GM18508 (cell line): Measurements from ENCODE around the gene AOPEP.

Source experiments
- ATAC-seq: cut with Tn5 transposase; IDR thresholded peaks from one replicate; pipeline ENCODE4 v1.9.1; 2021; ENCODE audit warnings: moderate number of reproducible peaks; ENCODE audit not compliant: insufficient read depth, unreplicated experiment

The AOPEP gene

DNA sequence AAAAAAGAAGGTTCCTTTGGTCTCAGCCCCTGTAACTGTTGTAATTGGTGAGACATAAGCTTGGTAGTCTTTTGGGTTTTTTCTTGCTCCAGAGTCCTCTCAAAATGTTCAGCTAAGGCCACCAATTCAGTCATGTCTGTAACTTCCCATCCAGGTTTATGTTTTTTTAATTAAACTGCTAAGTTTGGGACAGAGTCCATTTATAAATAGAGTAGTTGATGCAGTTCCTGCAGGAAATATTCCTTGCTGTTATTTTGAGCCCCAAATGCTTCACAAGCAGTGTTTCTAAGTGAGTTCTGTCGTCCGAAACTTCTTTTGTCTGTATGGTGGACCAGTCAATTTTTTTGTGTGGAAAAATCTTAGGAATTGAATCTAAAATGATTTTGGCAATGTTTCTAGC is 155.0 kb downstream of the AOPEP start:
- no peak for ATAC-seq

DNA sequence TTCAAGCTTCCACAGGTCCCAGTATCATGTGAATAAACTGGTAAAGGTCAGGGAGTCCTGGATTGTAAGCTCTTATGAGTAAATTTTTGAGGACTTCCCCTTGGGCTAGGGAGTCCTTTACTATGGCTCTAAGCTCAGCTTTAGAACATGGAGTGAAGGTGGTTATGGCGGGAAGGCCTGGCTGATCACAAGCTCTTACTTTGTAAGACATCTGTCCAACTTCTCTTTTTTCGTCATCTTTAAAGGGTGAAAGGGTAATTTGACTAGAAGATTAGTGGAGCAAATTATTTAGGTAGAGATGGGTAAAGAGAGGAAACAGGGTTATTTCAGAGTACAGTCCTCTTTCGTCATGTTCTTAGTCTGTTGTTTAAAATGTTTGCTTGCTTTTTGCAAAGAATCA is 155.4 kb downstream of the AOPEP start:
- no peak for ATAC-seq

DNA sequence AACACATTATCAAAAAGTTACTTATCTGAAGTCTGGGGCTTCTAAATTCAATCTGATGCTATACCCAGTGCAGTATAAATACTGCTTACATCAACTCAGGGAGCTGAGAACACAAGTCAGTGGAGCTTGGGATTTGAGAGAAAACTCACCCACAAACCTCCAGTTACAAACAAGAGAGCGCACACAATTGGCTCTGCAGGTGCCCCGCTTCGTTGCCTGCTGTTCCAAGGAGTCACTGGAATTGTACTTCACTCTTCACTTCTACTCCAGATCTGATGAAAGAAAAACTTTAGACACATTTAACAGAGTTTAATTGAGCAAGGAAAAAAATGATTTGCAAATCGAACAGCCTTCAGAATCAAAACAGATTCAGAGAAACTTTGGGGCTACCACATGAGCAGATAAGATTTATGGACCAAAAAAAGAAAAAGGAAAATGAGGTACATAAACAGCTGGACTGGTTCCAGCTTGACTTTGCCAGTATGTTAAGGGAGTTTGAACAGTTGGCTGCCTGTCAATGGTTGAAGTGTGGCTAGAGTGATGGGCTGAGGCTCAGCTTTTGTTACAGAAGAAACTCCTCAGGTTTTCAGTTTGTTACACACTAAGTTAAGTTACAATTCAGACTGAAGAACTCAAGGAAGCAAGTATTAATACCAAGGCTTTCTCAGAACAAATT is 156.6 kb downstream of the AOPEP start:
- ATAC-seq, result no peak

DNA sequence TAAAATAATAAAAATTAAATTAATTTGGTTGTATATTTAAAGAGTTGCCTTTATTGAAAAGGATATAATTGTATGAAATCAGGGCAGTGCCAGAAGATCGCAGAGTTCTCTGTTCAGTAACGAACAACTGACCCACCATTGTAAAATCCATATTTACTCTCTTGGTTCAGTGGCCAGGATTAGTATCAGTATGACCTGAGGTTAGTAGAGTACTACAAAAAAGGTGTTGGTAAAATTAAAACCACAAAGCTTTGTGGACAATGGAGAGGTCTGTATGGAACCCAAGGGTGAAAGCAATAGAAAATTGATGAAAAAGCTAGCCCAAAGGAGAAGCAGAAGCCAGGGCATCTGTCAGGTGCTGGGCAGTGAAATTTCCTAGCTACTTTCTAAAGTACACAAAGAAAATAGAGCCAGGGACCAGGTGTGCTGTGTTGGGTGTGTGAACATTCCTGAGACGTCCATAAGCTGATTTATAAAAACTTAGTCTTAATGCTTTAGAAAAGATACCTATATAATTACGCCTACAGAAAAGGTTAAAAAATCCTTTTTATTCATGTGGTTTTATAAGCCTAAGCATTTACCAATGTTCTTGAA is 159.5 kb downstream of the AOPEP start:
- ATAC-seq, result no peak

- no peak for ATAC-seq
Measured at GRCh38 chr9:94887721-94888120, 161.2 kb downstream of the AOPEP start.

GRCh38 chr9:94888775-94889174 is 162.3 kb downstream of the AOPEP start:
- no peak for ATAC-seq

- no peak for ATAC-seq
Measured at GRCh38 chr9:94889628-94890027, 163.1 kb downstream of the AOPEP start.

- ATAC-seq, result no peak
Measured at GRCh38 chr9:94891183-94891582, 164.7 kb downstream of the AOPEP start.

GRCh38 chr9:94892675-94893074 is 166.2 kb downstream of the AOPEP start:
- no peak for ATAC-seq

GRCh38 chr9:94894094-94894699 is 167.7 kb downstream of the AOPEP start:
- no peak for ATAC-seq

- no peak for ATAC-seq
Measured at GRCh38 chr9:94895668-94896067, 169.2 kb downstream of the AOPEP start.

DNA sequence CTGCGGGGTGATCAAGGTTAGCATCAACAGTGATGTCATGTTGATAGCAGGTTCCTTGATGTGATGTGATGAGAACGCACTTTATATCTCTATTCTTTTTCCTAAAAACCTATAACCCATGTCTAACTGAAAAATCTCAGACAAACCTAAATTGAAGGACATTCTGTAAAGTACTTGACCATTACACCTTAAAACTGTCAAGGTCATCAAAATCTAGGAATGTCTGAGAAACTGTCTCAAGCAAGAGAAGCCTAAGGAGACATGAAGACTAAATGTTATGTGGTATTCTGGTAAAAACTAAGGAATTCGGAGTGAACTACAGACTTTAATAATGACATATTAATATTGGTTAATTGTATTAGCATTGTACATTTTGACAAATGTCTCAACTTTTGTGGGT is 170.0 kb downstream of the AOPEP start:
- no peak for ATAC-seq

DNA sequence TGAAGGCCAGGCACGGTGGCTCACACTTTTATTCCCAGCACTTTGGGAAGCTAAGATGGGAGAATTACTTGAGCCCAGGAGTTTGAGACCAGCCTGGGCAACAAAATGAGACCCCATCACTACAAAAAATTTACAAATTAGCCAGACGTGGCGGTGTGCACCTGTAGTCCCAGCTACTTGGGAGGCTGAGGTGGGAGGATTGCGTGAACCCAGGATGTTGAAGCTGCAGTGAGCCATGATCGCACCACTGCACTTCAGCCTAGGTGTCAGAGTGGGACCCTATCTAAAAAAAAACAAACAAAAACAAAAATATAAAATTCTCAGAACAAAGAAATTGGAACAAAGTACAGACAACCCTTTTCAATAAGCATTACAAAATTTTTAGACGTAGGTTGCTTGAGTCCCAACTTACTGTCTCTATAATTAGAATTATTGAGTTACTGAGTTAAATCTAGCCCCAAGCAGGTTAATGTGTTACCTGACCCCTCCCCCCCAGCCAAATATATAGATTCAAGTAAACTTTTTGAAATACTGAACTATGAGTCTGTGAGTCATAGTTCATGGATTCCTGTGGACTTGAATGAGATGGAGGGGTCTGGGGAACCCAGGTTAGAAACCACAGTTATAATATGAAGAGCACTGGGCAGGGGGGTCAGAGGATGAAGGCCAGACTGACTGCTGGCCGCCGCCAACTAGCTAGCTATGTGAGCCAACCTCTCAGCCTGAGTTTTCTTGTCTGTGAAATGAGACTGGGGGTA is 173.1 kb downstream of the AOPEP start:
- no peak for ATAC-seq

DNA sequence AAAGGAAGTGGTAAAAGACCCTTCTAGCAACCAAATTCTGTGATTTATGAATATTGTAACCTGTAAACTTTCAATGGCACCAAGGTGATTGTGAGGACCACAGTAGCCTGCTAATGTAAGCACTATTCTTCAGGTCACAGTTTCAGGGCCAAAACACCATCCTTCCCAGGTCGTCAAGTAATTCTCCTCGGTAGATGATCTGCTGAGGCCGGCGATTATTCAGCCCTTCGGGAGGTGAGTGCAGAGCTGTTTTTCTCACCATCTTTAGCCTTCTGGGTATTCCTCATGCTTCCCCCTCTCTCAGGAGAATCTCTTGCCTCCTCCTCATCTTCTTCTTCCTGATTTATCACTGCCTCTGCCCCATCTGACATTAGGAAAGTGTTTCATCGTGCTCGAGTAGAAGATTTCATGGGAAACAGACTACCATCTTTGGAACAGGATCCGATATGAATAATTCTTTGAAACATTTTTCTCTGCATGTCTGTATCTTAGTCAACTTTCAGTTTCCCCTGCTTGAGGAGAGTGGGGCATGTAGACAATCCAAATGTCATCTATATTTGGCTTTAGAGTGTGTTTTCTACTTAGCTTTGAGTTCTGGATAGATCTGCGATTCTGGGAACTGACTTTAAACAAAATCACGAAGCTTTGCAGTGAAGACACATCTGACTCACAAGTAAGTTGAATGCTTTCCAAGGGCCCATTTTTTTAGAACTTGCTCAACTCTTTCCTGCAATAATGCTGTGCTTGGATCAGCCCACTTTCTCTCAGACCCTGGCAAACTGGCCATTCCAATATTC is 173.9 kb downstream of the AOPEP start:
- ATAC-seq, result no peak

DNA sequence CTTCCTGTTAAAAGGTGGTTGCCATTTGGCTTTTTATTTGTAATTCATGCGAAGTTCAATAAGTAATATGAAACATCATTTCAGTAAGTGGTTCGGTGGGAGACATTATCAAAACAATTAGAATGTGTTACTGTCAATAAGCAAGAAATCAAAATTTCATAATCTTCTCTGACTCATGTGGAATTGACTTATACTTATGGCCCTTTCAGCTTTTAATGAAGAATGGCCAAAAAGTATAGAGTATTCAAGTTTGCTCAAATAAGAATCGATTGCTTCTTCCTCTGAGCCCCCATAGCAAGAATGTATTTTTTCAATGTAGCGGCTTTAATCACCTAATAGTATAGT is 174.5 kb downstream of the AOPEP start:
- ATAC-seq, result no peak

DNA sequence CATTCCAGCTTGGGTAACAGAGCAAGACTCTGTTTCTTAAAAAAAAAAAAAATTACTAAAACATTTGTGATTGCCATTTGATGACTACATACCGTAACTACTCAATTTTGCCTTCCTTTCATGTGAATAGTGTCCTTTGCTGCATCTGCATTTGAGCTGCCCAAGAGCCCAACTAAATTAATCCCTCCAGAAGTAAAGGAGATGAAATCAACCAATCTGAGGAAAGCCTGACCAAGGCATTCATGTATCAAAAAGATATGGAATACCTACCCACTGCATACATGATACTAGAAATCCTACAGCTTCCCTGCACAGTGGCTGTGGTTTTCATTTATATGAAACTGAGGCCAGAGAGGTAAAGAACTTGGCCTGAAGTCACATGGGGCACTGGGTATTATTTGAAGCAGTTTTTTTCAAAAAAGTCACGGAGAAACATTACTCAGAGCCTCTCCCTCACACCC is 177.5 kb downstream of the AOPEP start:
- no peak for ATAC-seq

GRCh38 chr9:94904806-94905205 is 178.3 kb downstream of the AOPEP start:
- ATAC-seq, result no peak

DNA sequence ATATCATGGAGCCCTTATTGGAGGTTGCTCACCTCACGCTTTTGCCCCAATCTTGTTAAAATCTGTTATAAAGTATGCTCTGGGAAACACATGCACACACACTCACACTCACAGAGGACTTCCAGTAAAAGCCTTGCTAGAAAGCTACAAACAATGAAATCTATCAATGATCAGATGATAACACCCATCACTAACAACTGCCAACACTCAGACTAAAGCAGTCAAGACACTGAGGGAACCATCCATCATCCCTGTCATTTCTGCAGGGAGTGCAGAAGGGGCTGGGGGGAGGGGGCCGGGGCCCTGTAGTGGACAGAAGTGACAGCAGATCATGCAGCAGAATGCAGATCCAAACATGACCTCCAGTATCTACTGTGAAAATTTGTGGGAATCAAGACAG is 179.1 kb downstream of the AOPEP start:
- no peak for ATAC-seq

DNA sequence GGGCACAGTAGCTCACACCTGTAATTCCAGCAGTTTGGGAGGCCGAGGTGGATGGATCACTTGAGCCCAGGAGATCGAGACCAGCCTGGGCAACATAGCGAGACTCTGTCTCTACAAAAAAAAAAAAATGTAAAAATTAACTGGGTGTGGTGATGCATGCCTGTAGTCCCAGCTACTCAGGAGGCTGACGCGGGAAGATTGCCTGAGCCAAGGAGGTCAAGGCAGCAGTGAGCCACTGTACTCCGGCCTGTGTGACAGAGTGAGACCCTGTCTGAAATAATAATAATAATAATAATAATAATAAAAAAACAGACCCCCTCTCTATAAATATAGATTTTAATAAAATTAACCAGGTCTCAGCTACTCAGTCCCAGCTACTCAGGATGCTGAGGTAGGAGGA is 179.7 kb downstream of the AOPEP start:
- ATAC-seq, result no peak

- ATAC-seq, result no peak
Measured at GRCh38 chr9:94906713-94907112, 180.2 kb downstream of the AOPEP start.
